ENCODE measurements around the gene KCNMB2.

GRCh38 chr3:178546079-178546478 lies 9.8 kb downstream of the KCNMB2 start:
- TF ChIP-seq CTCF (IDR thresholded peaks at IDR 0.05; ENCODE audit: insufficient read depth, low read length): no peak
- no peak for TF ChIP-seq POLR2AphosphoS5 (IDR thresholded peaks at IDR 0.05; ENCODE audit: low read depth)
- TF ChIP-seq REST (IDR thresholded peaks at IDR 0.05; ENCODE audit: insufficient replicate concordance, low read depth): no peak
- no peak for TF ChIP-seq SPI1 (IDR thresholded peaks at IDR 0.05; ENCODE audit: borderline replicate concordance, low read depth)
- TF ChIP-seq GABPA (IDR thresholded peaks at IDR 0.05; ENCODE audit: low read depth): no peak

Measured in HL-60 (cell line).